GM21619 (cell line): Measurements from ENCODE around the gene SLC25A47.
A peak's percentile ranks its signal among the peaks of the same experiment; 100 is the strongest.
"Not testable (repeated sequence)": the region's sequence is repeated elsewhere in the genome, so short reads cannot be mapped to it uniquely, and the experiment has no call there.

Source experiments
- ATAC-seq: cut with Tn5 transposase; IDR thresholded peaks from one replicate; pipeline ENCODE4 v1.9.1; 2021; ENCODE audit not compliant: unreplicated experiment

The SLC25A47 gene

DNA sequence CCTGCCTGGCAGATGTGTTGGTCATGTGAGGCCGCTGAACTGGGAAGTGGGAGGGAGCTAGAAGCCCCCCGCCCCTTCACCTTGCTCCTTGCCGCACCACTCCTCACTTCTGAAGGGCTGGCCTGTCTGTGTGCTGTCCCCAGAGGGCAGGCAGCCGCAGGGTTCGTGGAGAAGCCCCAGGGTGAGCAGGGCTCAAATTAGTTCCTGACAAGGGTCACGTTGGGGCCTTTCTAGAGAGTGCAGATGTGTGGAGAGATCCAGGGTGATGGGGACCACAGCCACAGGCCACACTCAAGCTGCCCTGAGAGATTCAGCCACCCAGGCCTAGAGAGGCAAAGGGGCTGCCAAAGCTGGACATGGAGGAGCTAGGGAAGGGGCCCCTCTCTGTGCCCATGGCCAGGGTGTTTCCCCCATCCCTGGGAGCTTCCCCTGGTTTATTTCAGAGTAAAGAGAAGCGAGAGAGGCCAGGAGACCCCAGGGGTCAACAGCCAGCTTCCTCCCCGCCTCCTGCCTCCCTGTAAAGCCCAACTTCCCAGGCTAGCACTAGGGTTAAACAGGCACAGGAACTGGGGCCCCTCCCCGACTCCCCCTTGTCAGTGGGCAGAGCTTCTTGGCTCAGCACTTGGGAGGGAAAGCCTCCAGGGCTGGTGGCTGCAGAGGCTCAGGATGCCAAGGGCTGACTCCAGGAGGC is 33.1 kb upstream of the SLC25A47 start:
- no peak for ATAC-seq

DNA sequence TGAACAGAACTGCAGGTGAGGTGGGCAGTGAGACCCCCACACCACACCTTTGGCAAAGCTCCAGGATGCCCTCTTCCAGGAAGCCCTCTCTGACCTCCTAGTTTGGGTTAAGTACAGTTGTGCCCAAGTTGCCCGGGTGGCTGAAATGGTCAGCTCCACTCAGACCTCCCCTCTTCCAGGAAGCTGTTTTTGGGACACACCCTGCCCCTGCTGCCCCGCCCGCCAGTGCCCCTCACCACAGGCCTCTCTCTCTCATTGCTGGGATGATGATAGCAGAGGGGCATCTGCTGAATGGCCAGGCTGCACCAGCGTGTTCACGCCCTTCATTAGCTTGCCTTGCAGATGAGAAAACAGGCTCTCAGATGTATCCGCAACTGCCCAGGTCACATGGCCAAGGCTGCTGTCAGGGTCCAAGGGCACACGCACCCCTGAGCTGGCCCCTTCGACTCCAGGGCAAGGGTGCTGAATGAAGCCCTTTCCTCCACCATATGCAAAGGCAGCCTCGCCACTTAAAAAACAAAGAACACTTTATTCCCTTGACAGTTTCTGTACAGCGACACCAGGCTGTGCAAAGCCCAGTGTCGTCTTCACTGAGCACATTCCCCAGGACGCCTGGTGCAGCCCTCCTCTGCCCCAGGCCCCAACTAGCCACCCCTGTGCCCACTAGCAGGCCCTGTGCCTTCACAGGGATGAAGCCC is 32.4 kb upstream of the SLC25A47 start:
- no peak for ATAC-seq

GRCh38 chr14:100291305-100292075 is 31.6 kb upstream of the SLC25A47 start:
- no peak for ATAC-seq

GRCh38 chr14:100292301-100292775 is 30.8 kb upstream of the SLC25A47 start:
- no peak for ATAC-seq

DNA sequence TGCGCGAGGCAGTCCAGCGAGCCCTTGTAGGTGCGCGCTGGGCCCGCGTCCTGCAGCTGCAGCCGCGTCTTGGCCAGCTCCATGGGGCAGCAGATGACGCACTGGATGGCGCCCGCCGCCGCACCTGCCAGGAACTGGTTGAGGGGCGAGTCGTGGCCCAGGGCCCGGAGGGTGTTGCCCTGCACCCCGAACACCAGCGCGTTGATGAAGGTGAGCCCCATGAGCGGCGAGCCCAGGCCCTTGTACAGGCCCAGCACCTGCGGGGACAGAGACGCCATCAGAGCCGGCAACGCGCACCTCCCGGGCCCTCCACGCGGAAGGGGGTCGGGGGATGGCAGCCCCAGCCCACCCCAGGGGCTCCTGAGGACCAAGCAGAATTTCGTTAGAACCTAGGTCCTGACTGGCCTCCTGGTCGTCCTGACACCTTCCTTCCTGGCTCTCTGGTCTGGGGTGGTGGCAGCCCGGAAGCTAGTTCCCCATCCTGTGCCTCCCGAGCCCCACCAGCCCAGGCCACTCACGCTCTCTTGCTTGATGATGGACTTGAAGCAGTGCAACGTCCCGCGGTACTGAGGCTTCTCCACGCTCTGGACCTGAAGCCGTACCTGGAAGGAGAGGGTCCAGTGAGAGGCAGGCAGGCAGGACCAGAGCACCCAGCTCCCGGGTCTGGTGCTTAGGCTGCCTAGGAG is 30.2 kb upstream of the SLC25A47 start:
- ATAC-seq, result no peak

DNA sequence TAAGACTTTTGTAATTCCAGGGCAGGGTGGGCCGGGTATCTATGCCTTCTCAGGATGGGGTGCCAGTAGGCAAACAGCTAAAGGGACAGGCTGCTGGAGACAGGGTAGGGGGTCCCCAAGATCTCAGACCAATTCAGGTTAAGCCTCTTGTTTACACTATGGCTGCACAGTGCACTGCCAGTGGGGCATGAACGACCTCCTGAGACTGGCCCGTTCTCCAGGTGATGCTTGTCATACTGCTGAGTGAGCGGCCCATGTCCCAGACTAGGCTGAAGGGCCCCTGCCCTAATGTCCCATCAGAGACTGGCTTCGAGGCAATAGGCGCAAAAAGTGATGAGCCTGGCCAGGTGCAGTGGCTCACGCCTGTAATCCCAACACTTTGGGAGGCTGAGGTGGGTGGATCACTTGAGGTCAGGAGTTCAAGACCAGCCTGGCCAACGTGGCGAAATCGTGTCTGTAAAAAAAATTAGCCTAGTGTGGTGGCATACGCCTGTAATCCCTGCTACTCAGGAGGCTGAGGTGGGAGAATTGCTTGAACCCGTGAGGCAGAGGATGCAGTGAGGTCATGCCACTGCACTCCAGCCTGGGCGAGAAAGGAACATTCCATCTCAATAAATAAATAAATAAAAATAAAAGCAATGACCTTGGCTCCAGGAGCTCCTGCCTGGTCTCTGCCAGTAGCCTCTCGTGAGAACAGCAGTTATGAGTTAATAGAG is 29.5 kb upstream of the SLC25A47 start:
- ATAC-seq, result no peak

DNA sequence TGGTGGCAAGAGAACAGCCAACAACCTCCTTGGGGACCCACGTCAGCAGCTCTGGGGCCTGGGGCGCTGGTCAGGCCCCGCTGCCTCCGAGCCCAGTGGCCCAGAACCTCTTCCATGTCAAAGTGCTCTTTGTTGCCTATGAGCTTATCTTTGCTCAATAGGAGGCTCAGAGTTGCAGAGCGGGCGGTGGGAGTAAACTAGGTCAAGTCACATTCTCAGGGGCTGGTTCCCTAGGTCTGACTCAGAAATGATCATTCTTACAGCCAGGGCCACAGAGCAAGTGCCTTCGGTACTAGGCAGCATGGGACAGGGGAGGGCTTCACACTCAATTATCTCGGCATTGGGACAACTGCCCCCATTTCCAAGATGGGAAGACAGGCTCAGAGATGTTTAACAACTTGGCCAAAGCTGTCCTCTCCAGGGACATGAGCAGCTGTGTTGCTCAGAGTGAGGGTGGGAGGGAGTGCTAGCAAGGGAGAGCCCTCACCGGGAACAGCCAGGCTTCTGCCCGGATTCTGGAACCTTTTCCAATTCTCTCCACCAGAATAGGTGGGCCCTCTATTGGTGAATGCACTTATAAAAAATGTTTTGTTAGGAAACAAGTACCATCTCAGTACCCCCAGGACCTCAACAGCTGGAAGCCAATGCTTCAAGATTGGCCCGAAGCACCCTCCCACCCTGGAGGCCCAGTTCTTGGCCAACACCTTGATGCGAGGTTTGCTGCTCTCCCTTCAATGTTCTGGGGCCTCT is 28.8 kb upstream of the SLC25A47 start:
- no peak for ATAC-seq

DNA sequence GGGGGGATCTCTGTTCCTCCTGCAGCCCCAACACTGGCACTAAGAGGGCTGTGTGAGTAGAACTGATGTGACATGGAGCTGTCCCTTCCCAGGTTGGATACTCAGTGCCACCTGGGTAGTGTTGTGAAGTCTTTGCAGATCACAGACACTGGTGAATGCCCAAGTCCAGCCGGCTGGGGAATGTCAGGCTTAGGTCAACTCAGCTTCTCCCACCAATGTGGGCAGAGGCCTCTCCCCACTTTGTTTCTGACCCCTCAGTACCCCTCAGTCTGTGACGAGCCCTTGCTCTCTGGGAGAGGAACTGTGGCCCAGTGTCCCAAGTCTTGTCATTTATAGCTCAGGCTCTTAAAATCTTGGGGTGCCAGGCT is 28.2 kb upstream of the SLC25A47 start:
- no peak for ATAC-seq

- no peak for ATAC-seq
These were observed 27.6 kb upstream of the SLC25A47 start for GRCh38 chr14:100295376-100296105.

- no peak for ATAC-seq
These were observed 27.0 kb upstream of the SLC25A47 start for GRCh38 chr14:100296106-100296651.

DNA sequence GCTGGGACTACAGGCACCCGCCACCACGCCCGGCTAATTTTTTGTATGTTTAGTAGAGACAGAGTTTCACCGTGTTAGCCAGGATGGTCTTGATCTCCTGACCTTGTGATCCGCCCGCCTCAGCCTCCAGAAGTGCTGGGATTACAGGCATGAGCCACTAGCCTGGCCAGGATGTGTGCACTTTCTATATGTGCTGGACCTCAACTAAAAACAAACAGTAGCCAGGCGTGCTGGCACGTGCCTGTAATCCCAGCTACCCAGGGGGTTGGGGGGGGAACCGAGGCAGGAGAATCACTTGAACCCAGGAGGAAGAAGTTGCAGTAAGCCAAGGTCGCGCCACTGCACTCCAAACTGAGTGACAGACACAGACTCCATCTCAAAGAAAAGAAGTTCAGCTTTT is 26.4 kb upstream of the SLC25A47 start:
- ATAC-seq, result not testable (repeated sequence)

GRCh38 chr14:100297320-100298300 is 25.5 kb upstream of the SLC25A47 start:
- ATAC-seq, result peak; percentile 86

DNA sequence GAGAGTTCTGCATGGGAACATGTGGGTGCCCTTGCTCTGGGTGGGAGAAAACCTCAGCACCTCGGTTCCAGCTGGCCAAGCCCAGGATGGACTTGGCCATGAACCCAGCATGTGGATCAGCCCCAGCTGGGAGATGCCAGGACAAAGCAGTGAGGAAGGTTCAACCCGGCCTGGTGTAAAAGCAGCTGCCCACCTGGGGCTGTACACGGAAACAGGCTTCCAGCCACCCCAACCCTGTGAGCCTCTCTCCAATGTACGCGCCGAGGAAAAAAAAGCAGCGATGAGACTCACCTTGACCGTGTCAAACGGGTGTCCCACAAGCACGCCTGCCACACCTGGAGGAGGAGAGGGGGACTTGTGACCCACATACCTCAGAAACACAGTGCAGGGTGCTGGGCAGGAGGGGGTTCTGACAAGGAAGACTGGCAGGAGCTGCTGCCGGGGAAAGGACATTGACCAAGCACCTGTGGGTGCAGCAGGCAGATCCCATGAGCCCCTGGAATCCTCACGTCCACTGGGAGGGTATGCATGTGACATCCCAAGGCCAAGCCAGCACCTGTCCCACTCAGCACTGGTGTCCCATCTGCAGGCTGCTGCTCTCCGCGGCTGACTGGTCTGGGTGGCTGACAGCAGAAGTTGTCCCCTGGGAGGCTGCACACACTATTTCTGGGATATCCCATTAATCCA is 24.4 kb upstream of the SLC25A47 start:
- ATAC-seq, result no peak

DNA sequence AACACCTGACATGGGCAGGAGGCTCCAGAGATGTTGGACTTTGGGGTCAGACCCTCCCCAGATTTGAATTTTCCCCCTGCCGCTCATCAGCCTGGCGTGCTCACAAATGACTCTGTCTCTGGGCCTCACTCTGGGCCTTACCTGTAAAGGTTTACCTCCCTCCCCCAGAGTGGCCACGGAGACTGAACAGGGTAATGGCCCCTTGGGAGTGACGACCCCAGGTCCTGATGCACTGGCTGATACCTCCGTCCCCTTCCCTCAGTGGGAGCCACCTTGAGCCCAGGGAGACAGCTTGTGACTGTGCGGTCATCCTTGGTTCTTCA is 23.9 kb upstream of the SLC25A47 start:
- ATAC-seq, result no peak

DNA sequence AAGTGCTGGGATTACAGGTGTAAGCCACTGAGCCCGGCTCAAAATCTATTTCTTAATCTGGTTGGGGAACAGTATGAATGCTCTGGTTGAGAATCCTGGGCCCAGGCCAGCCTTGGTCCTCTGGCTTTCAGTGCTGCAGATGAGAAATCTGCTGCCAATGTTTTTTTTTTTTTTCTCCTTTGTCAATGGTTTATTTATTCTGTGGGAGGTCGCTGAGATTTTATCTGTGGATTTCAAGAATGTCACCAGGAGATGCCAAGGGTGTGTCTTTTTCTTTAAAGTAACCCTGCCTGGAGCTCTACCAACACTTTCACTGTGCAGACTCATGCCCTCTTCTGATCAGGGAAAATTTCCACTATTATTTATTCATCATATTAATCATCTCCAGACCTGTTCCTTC is 20.5 kb upstream of the SLC25A47 start:
- no peak for ATAC-seq

- ATAC-seq, result no peak
These were observed 20.0 kb upstream of the SLC25A47 start for GRCh38 chr14:100303179-100303578.

GRCh38 chr14:100303925-100304324 is 19.2 kb upstream of the SLC25A47 start:
- ATAC-seq, result no peak
